Measurements from ENCODE around the gene MMP17.

GRCh38 chr12:131847456-131847855 lies 19.3 kb downstream of the MMP17 start:
- TF ChIP-seq POLR2AphosphoS5 (IDR thresholded peaks at IDR 0.05; ENCODE audit: low read depth): no peak
- TF ChIP-seq, protein P1, sequence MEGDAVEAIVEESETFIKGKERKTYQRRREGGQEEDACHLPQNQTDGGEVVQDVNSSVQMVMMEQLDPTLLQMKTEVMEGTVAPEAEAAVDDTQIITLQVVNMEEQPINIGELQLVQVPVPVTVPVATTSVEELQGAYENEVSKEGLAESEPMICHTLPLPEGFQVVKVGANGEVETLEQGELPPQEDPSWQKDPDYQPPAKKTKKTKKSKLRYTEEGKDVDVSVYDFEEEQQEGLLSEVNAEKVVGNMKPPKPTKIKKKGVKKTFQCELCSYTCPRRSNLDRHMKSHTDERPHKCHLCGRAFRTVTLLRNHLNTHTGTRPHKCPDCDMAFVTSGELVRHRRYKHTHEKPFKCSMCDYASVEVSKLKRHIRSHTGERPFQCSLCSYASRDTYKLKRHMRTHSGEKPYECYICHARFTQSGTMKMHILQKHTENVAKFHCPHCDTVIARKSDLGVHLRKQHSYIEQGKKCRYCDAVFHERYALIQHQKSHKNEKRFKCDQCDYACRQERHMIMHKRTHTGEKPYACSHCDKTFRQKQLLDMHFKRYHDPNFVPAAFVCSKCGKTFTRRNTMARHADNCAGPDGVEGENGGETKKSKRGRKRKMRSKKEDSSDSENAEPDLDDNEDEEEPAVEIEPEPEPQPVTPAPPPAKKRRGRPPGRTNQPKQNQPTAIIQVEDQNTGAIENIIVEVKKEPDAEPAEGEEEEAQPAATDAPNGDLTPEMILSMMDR (IDR thresholded peaks at IDR 0.05; ENCODE audit: insufficient read depth, low read length): no peak
- TF ChIP-seq REST (IDR thresholded peaks at IDR 0.05; ENCODE audit: insufficient replicate concordance, low read depth): no peak
- TF ChIP-seq GABPA (IDR thresholded peaks at IDR 0.05; ENCODE audit: low read depth): no peak

All from HL-60 (cell line).